HG03175 (cell line): ENCODE data around the gene PNN.
"Not testable (repeated sequence)": the region's sequence is repeated elsewhere in the genome, so short reads cannot be mapped to it uniquely, and the experiment has no call there.

Experiments used
- ATAC-seq: cut with Tn5 transposase; IDR thresholded peaks from one replicate; pipeline ENCODE4 v1.9.1; 2021; ENCODE audit warnings: mild to moderate bottlenecking, moderate library complexity; ENCODE audit not compliant: unreplicated experiment

PNN gene

DNA sequence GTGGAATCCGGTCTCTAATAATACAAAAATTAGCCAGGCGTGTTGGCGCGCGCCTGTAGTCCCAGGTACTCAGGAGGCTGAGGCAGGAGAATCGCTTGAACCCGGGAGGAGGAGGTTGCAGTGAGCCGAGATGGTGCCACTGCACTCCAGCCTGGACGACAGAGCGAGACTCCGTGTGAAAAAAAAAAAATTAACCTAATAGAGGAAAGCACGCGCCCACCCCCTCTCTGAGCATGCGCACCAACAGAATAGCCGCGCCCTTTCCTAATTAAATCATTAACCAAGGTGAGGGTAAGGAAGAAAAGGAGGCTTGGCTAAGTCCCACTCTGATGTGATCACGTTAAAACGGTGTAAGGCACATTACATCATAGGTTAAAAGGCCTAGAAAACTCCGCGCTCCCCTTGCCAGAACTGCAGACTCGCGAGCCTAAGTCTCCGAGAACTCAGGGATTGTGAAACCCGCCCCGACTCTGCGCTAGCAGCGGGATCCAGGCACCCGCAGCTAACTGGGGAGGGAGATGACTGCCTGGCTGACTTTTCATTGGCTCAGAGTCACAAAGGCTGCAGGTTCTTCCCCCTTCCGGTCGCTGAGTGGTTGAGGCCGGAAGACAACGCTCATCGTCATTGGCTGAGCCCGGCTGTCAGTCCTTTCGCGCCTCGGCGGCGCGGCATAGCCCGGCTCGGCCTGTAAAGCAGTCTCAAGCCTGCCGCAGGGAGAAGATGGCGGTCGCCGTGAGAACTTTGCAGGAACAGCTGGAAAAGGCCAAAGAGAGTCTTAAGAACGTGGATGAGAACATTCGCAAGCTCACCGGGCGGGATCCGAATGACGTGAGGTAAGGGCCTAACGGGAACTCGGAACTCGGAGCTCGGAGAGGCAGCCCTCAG, at the start of gene PNN:
TSS of gene PNN (plus strand) at position 695 of the 885 bp plus-strand sequence. CDS start at position 721, 26 bp downstream.
- ATAC-seq: peak; percentile 92

DNA sequence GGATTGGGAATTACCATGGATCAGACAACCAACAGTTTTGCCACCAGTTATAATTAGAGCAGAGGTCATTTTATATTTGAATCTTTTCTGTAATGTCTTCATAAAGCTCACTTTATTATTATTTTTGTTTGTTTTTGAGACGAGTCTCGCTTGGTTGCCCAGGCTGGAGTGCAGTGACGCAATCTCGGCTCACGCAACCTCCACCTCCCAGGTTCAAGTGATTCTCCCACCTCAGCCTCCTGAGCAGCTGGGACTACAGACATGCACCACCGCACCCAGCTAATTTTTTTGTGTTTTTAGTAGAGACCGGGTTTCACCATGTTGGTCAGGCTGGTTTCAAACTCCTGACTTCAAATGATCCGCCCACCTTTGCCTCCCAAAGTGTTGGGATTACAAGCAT, 37.2 kb upstream of the PNN start:
- ATAC-seq: not testable (repeated sequence)

DNA sequence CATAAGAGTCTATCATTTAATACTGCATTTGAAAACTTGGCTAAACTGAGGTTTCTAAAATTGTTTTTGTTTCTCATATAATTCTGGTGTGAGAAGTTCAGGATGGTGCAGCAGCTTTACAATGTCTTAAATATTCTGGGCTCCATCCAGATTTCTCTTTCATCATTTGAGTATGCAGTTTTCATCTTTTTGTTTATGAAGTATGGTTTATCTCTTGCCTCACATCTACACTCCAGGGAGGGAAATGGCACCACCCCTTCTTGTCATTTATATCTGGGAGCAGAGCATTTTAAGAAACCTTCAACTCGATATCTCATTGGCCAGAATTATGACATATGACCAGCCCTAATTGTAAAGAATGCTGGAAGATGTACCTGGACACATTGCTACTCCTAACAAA, 36.6 kb upstream of the PNN start:
- no peak for ATAC-seq

DNA sequence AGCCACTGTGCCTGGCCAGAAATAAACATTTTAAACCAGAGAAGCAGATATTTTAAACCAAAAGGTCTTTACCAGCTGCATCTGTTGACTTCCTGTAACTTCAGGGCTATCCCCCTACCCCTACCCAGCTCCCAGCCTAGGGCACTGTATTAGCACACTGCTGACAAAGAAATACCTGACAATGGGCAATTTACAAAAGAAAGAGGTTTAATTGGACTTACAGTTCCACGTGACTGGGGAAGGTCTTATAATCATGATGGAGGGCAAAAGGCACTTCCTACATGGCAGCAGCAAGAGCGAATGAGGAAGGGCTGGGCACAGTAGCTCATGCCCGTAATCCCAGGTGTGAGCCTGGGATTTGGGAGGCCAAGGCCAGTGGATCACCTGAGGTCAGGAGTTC, 34.9 kb upstream of the PNN start:
- ATAC-seq: no peak

DNA sequence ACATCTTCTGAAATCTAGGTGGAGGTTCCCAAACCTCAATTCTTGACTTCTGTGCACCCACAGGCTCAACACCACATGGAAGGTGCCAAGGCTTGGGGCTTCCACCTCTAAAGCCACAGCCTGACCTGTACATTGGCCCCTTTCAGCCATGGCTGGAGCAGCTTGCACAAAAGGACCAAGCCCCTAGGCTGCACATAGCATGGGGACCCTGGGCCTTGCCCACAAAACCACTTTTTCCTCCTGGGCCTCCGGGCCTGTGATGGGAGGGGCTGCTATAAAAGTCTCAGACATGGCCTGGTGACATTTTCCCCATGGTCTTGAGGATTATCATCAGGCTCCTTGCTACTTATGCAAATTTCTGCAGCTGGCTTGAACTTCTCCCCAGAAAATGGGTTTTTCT, 33.4 kb upstream of the PNN start:
- ATAC-seq: not testable (repeated sequence)

DNA sequence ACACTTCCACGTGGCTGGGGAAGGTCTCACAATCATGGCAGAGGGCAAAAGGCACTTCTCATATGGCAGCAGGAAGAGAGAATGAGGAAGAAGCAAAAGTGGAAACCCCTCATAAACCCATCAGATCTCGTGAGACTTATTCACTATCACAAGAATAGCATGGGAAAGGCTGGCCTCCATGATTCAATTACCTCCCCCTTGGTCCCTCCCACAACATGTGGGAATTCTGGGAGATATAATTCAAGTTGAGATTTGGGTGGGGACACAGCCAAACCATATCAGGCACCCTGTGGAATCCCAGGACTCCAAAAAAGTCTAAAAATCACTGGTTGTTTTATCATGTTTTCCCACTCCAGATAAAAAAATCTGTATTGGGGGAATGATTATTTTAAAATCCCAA, 31.8 kb upstream of the PNN start:
- not testable (repeated sequence) for ATAC-seq

DNA sequence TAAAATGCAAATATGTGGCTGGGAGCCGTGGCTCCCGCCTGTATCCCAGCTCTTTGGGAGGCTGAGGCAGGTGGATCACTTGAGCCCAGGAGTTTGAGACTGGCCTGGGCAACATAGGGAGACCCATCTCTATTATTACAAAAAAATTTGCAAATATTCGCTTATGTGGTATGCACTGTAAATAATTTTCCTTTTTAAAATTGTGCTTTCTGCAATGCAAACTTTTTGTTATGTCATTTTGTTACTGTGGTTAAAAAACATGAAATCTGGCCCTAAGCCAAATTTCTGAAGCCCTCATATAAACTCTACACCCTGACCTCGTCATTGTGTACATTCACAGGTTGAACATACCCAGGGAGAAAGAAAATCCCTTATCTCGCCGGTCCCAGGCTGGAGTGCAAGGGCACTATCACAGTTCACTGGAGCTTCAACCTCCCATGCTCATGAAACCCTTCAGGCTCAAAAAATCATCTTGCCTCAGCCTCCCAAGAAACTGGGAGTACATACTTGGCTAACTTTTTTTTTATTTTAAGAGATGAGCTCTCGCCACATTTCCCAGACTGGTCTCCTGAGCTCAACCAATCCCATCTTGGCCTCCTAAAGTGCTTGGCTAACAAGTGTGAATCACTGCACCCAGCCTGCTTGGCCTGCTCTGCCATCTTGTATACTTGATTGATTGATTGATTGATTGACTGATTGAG, 29.6 kb upstream of the PNN start:
- no peak for ATAC-seq

DNA sequence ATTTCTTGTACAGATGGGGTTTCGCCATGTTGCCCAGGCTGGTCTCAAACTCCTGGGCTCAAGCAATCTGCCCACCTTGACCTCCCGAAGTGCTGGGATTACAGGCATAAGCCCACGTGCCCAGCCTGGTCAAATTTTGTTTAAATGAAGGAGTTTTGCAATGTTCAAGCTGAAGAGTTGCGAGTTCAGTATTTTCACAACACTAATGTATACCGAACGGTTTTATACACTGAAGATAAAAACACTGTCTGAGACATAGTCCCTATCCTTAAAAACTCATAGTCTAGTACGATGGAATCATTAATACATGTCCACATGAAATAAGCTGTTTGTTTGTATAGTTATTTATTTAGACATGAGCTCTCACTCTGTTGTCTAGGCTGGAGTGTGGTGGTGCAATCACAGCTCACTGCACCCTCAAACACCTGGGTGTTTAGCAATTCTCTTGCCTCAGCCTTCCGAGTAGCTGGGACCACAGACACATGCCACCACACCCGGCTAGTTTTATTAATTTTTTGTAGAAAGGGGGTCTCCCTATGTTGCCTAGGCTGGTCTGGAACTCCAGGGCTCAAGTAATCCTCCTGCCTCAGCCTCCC, 20.4 kb upstream of the PNN start:
- ATAC-seq: no peak

DNA sequence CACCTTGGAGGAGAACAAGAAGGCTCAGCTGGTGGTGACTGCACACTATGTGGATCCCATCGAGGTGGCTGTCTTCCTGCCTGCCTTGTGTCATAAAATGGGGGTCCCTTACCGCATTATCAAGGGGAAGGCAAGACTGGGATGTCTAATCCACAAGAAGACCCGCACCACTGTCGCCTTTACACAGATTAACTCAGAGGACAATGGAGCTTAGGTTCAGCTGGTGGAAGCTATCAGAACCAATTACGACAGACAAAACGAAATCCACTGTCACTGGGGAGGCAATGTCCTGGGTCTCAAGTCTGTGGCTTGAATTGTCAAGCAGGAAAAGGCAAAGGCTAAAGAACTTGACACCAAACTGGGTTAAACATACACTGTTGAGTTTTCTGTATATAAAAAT, 17.6 kb upstream of the PNN start:
- no peak for ATAC-seq

DNA sequence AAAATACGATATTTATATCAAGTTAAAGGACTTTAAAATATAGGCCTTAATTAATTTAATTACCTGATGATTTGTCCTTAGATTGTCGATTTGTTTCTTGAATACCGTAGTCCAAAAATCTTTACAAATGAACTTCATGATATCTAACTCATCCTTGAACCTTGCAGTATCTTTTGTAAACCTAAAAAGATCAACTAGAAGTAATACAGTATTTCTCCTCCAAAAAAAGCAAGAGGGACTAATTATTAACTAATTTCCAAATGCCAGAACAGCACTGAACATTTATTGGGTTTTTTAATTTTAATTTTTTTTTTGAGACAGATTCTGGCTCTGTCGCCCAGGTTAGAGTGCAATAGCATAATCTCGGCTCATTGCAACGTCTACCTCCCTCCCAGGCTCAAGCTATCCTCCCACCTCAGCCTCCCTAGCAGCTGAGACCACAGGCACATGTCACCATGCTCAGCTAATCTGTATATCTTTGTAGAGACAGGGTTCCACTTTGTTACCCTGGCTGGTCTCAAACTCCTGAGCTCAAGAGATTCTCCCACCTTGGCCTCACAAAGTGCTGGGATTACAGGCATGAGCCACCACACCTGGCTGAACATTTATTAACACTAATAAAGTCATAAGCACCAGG, 16.7 kb upstream of the PNN start:
- no peak for ATAC-seq

DNA sequence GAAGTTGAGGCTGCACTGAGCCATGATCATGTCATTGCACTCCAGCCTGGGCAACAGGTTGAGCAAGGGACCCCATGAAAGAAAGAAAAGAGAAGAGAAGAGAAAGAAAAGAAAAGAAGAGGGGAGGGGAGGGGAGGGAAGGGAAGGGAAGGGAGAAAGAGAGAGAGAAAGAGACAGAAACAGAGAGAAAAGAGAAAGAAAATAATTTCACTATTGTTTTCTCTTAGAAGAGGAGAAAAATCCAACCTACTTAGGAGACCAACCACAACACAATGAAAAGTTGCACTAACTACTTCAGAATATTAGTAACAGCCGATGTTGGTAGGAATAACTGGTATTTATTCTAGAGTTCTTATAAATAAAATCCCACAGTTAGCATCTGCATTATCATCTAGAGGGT, 14.6 kb upstream of the PNN start:
- no peak for ATAC-seq

DNA sequence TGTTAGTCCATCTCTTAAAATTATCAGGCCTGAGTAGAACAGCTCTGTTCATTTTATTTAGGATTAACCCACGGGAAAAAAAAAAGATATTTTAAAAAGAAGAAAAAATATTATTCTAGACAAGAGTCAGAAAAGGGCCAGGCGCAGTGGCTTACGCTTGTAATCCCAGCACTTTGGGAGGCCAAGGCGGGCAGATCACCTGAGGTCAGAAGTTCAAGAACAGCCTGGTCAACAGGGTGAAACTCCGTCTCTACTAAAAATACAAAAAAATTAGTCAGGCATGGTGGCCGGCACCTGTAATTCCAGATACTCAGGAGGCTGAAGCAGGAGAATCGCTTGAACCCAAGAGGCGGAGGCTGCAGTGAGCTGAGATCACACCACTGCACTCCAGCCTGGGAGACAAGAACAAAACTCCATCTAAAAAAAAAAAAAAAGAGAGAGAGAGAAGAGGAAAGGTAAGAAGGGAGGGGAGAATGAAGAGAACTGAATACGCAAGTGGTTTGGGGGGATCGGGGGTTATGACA, 7.2 kb upstream of the PNN start:
- ATAC-seq: not testable (repeated sequence)

DNA sequence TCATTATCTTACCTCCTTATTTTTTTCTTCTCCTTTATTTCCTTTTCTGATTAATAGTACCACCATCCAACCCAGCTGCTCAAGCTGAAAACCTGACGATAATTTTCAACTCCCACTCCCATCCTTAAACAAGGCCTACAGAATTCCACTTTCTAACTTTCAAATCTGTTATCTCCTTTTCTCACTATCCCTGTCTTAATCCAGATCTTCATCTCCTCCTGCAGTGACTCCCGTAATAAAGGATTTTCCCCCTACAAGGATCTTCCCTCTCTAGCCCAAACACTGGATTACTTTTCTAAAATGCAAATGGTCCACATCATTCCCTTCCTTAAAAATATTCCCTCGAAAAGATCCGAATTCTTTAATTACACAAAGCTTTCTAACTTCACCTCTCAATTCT, 6.5 kb upstream of the PNN start:
- ATAC-seq: no peak

DNA sequence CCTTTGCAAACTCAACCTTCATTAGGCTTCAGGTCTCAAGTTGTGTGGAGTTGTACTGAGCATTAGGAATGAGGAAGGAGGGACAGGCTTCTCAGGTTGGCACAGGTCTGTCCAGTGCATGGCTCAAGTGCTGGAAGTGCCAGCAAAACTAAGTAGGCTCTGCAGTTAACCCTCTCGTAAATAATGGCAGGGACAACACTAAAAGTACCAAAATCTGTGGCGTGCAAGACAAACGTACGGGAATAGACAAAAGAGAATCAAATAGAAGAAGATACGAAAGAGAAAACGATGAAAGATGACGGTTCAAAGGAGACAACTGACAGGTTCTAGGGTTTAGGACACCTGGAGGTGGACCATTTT, 5.5 kb upstream of the PNN start:
- peak; percentile 11 for ATAC-seq

DNA sequence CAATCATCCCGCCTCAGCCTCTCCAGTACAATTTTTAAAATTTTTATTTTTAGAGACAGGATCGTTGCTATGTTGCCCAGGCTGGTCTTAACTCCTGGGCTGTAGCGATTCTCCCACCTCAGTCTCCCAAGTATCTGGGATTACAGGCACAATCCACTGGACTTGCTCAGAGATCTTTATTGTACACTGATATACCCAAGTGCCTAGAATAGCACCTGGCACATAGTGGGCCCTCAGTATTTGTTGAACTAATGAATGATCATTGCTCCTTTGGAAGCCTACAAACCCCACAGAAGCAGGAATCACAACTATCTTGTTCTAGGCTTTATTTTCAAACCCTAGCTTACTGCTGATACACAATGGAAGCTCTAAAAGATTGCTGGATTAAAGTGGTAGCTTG, 1.9 kb upstream of the PNN start:
- ATAC-seq: no peak

DNA sequence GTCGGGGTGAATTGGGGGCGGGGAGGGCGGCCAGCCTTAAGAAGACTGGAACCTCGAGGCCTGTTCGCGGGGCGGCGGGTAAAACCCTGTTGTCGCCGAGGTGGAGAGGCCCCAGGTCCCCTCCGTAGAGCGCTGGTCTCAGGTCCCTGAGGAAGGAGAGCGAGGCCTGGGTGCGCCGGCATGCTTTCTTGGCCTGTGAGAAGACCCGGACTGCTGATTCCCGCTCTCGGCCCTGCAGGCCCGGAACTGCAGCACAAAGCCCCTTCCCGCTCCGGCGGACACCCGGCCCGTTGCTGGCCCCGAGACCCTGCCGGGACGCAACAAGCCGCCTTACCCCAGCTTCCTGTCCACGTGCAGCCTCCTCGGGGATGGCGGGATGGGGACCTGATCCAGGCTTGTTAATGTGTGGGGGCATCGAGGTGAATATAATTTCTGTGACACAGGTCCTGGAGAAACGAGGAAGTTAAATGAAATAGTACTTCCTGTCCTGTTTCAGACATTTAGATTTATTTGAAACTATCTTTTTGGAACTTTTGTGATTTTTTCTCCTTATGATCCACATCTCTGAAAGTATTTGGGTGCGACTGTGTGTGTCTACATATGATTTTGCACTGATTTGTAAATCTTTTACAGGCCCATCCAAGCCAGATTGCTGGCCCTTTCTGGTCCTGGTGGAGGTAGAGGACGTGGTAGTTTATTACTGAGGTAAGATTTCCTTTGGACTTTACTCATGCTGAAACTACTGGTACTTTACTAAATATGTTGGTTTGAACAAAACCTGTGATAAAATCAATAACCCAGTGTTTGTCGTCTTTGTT, 600 bp downstream of the PNN start:
- peak; percentile 3 for ATAC-seq

DNA sequence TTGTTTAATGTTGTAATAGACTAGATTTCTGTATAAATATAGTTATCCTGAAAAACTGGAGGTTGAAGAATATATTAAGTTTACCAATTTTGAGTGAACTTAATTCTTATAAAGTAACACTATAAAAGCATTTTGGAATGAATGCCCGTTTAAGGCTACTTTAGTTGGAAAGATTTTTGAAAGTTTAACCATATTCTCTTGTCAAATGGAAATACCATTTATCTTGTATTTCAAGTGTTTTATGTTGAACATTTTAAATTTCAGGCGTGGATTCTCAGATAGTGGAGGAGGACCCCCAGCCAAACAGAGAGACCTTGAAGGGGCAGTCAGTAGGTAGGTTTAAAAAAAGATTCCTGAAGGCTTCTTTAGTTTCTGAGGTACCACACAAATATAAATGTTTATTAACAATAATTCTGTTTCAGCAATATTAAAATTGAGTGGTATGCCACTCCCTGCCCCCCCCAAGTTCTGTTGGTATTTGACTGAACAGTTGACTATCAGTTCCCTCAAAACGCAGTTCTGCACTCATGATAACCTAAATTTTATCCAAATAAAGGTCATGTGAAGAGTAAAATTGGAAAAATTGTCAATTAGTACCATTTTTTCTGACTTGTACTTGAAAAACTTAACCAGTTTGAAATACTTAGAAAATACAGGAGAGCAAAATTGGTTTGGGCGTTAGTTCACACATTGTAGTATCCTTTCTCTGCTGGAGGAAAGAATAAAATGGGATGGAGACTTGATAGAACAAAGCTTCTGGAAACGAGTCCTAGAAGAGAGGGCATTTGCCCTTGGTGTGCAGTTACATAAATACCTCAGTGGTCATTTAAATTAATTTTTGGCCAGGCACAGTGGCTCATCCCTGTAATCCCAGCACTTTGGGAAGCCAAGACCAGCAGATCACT, 1.5 kb downstream of the PNN start:
- no peak for ATAC-seq

DNA sequence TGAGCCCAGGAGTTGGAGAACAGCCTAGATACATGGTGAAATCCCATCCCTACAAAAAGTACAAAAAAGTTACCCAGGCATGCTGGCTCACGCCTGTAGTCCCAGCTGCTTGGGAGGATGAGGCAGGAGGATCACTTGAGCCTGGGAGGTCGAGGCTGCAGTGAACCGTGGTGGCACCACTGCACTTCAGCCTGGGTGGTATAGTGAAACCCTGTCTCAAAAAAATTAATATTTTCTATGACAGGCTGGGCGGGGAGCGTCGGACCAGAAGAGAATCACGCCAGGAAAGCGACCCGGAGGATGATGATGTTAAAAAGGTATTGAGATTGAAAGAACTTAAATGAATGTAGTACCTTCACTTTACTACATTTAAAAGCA, 2.1 kb downstream of the PNN start:
- no peak for ATAC-seq

DNA sequence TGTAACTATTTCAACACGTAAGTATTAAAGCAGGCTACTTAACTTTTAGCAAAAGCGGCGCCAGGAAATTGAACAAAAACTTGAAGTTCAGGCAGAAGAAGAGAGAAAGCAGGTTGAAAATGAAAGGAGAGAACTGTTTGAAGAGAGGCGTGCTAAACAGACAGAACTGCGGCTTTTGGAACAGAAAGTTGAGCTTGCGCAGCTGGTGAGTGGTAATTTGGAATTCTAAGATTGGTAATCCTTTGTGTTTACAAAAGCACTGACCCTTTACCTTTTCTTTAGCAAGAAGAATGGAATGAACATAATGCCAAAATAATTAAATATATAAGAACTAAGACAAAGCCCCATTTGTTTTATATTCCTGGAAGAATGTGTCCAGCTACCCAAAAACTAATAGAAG, 4.0 kb downstream of the PNN start:
- ATAC-seq: no peak
